K562 (cell line): ENCODE results near the gene KEL. TPM values are rescaled to one million over a fixed set of nuclear protein-coding genes. Genes with fewer than 3 reads are reported as not detected.

Experiments
- BCL6 ChIP-seq: fragments of 250-450 bp; sonication (Bioruptor Pico); IDR thresholded peaks from 2 replicates; pipeline ENCODE4 v1.4.0; 2020
- CBFA2T2 ChIP-seq: fragments of 450-650 bp; conservative IDR thresholded peaks from 2 replicates; pipeline ENCODE4 v1.6.1; 2017; ENCODE audit warnings: mild to moderate bottlenecking
- CC2D1A ChIP-seq: fragments of 450-650 bp; IDR thresholded peaks from 2 replicates; pipeline ENCODE4 v1.6.1; 2017; ENCODE audit warnings: mild to moderate bottlenecking
- CREB1 ChIP-seq, 2 experiments: sonication (generic) in 1 of 2; formaldehyde crosslinking in 1 of 2; IDR thresholded peaks; 2 replicates each; pipeline versions ENCODE4 v1.6.1 to v1.8.0; 2012 to 2022; ENCODE audit warnings: inconsistent platforms in 1 of 2, mild to moderate bottlenecking in 1 of 2, missing genetic modification reagents in 1 of 2, moderate library complexity in 1 of 2
- CTBP1 ChIP-seq: fragments of 450-650 bp; IDR thresholded peaks from 2 replicates; pipeline ENCODE4 v1.6.1; 2016; ENCODE audit warnings: borderline replicate concordance
- KAT8 ChIP-seq: fragments of 450-650 bp; IDR thresholded peaks from 2 replicates; pipeline ENCODE4 v1.6.1; 2016; ENCODE audit warnings: low read depth, mild to moderate bottlenecking
- RAD21 ChIP-seq, 2 experiments: fragments of 250-450 bp in 1 of 2; fragments of 450-650 bp in 1 of 2; sonication (Bioruptor Pico) in 1 of 2; formaldehyde crosslinking in 1 of 2; IDR thresholded peaks in 1 of 2; conservative IDR thresholded peaks in 1 of 2; 2 replicates each; pipeline versions ENCODE4 v1.4.0 to v1.8.0; 2020 to 2022; ENCODE audit warnings: mild to moderate bottlenecking in 2 of 2, moderate library complexity in 1 of 2
- SMC3 ChIP-seq: conservative IDR thresholded peaks from 2 replicates; pipeline ENCODE4 v1.6.1; 2011; ENCODE audit warnings: low read depth, low read length, improper control_type of control experiment; ENCODE audit not compliant: insufficient read depth
- SRSF7 ChIP-seq: fragments of 200-400 bp; formaldehyde crosslinking; optimal IDR thresholded peaks from 2 replicates; pipeline ENCODE3; 2017; ENCODE audit warnings: mild to moderate bottlenecking, low read depth, low read length
- YBX1 ChIP-seq: fragments of 450-650 bp; IDR thresholded peaks from 2 replicates; pipeline ENCODE4 v1.7.1; 2016; ENCODE audit warnings: mild to moderate bottlenecking
- ZBTB7A ChIP-seq: IDR thresholded peaks from 2 replicates; pipeline ENCODE4 v1.6.1; 2011; ENCODE audit warnings: low read depth, mild to moderate bottlenecking, low read length, moderate library complexity, borderline replicate concordance; ENCODE audit not compliant: control insufficient read depth
- polyA plus RNA-seq, 8 experiments: library from polyadenylated mRNA; depleted of rRNA in 4 of 8; stranded (reverse) in 5 of 8; unstranded in 3 of 8; fragments of >200 nt; fragmentation: Nextera tagmentation in 2 of 8; fragmentation: Illumina TruSeq in 1 of 8; extraction: Ambion mirVana in 2 of 8; extraction: Trizol in 1 of 8; gene quantifications; 2 replicates each; pipeline versions ENCODE4 v1.2.1 to v1.2.3, GENCODE V29; 2011 to 2014; ENCODE audit warnings: inconsistent platforms in 1 of 8, missing spikeins in 1 of 8
- total RNA-seq, 7 experiments: library from RNA; depleted of rRNA in 6 of 7; stranded (reverse); fragments of >200 nt in 6 of 7; fragmentation: Illumina TruSeq in 2 of 7; extraction: Trizol in 2 of 7; gene quantifications; 2 replicates each; pipeline versions ENCODE4 v1.2.1 to v1.2.3, GENCODE V29; 2011 to 2021; ENCODE audit warnings: low replicate concordance in 1 of 7
- TF ChIP-seq, protein P1 (sequence below), 2 experiments: fragments of 150-350 bp in 1 of 2; IDR thresholded peaks; 2 replicates each; pipeline ENCODE4 v1.6.1; 2012 to 2016; ENCODE audit warnings: low read depth in 2 of 2, low read length in 2 of 2, mild to moderate bottlenecking in 1 of 2, moderate library complexity in 1 of 2
- TF ChIP-seq, protein P2 (sequence below): fragments of 250-450 bp; sonication (Bioruptor Pico); IDR thresholded peaks from 2 replicates; pipeline ENCODE4 v1.8.0; 2022; ENCODE audit warnings: moderate library complexity, mild to moderate bottlenecking, inconsistent platforms
- TF ChIP-seq, protein P3 (sequence below): IDR thresholded peaks from 2 replicates; pipeline ENCODE4 v1.6.1; 2012; ENCODE audit warnings: low read depth, low read length, improper control_type of control experiment, borderline replicate concordance

KEL gene
- total and polyA plus RNA-seq, 9 of the 15 experiments (the other 6 are each of a cell fraction or from before 2014, with no cell fraction given) = 9.0 to 47.4 (median 22.2) TPM

DNA sequence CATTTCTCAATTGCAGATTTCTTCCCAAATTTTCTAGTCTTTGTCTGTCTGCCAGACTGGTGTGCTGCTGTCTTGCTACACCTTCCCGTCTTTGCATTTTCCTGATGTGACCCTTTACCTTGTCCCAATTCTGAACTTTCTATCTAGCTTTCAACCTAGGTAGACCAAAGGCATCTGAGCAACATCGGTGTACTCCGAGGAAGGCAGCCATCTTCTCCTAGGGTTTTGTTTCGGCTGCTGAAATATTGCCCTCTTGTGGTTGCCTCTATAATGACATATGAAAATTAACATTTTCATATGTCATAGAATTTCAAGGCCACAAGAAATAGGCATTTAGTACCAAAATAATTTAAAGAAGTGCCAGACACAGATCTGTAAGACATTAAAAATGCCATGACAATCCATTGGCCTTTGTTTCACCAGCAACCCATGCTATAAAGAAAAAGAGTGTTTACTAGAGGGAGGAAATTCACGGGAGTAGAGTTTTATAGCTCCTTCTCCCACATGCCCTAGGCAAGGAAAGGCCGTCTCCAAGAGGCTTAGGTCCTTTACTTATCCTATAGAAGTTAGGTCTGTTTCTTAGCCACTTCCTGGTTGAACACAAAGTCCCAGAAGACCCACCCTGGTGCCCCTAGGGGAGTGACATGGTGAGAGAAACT lies 41.4 kb upstream of the KEL start (continued):
- TF ChIP-seq, protein P1, sequence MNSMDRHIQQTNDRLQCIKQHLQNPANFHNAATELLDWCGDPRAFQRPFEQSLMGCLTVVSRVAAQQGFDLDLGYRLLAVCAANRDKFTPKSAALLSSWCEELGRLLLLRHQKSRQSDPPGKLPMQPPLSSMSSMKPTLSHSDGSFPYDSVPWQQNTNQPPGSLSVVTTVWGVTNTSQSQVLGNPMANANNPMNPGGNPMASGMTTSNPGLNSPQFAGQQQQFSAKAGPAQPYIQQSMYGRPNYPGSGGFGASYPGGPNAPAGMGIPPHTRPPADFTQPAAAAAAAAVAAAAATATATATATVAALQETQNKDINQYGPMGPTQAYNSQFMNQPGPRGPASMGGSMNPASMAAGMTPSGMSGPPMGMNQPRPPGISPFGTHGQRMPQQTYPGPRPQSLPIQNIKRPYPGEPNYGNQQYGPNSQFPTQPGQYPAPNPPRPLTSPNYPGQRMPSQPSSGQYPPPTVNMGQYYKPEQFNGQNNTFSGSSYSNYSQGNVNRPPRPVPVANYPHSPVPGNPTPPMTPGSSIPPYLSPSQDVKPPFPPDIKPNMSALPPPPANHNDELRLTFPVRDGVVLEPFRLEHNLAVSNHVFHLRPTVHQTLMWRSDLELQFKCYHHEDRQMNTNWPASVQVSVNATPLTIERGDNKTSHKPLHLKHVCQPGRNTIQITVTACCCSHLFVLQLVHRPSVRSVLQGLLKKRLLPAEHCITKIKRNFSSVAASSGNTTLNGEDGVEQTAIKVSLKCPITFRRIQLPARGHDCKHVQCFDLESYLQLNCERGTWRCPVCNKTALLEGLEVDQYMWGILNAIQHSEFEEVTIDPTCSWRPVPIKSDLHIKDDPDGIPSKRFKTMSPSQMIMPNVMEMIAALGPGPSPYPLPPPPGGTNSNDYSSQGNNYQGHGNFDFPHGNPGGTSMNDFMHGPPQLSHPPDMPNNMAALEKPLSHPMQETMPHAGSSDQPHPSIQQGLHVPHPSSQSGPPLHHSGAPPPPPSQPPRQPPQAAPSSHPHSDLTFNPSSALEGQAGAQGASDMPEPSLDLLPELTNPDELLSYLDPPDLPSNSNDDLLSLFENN (IDR thresholded peaks at IDR 0.05; ENCODE audit: low read depth in 2 of 2, low read length in 2 of 2) = no peak
- TF ChIP-seq CTBP1 = no peak
- TF ChIP-seq CBFA2T2 = no peak
- TF ChIP-seq RAD21 (CRISPR knock-in tag; conservative IDR thresholded peaks at IDR 0.05 in 1 of 2, IDR thresholded peaks at IDR 0.05 in 1 of 2) = peak; percentile 87 to 88
- TF ChIP-seq, protein P2, sequence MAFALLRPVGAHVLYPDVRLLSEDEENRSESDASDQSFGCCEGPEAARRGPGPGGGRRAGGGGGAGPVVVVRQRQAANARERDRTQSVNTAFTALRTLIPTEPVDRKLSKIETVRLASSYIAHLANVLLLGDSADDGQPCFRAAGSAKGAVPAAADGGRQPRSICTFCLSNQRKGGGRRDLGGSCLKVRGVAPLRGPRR (CRISPR knock-in tag) = no peak
- TF ChIP-seq, protein P3, sequence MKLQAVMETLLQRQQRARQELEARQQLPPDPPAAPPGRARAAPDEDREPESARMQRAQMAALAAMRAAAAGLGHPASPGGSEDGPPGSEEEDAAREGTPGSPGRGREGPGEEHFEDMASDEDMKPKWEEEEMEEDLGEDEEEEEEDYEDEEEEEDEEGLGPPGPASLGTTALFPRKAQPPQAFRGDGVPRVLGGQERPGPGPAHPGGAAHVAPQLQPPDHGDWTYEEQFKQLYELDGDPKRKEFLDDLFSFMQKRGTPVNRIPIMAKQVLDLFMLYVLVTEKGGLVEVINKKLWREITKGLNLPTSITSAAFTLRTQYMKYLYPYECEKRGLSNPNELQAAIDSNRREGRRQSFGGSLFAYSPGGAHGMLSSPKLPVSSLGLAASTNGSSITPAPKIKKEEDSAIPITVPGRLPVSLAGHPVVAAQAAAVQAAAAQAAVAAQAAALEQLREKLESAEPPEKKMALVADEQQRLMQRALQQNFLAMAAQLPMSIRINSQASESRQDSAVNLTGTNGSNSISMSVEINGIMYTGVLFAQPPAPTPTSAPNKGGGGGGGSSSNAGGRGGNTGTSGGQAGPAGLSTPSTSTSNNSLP = peak; percentile 73; the same call in 1 of the 2 replicates
- no peak for TF ChIP-seq BCL6 (CRISPR knock-in tag)
- TF ChIP-seq CREB1 (IDR thresholded peaks at IDR 0.05) = no peak
- no peak for TF ChIP-seq CREB1 (CRISPR knock-in tag; IDR thresholded peaks at IDR 0.05)
- TF ChIP-seq SMC3 = peak; percentile 86
- no peak for TF ChIP-seq SRSF7
- no peak for TF ChIP-seq ZBTB7A
- TF ChIP-seq KAT8 = no peak; the same call in 1 of the 2 replicates
- peak; percentile 72 for TF ChIP-seq CC2D1A
- no peak for TF ChIP-seq YBX1
